DOHH2 (cell line): ENCODE measurements around the gene RNF13.

ENCODE experiments used
- H3F3A ChIP-seq: fragments of 200-600 bp; sonication (generic), shearing (Covaris generic); 2 replicates; pipeline ENCODE4 v1.6.0; 2016; ENCODE audit warnings: antibody characterized with exemption, mild to moderate bottlenecking; ENCODE audit not compliant: control insufficient read depth, insufficient read depth
- H3K27ac ChIP-seq: fragments of 200-600 bp; sonication (generic); 2 replicates; pipeline ENCODE4 v1.5.1; 2014; ENCODE audit warnings: low read depth, mild to moderate bottlenecking, low read length, moderate library complexity
- H3K27me3 ChIP-seq: fragments of 200-600 bp; sonication (generic); 2 replicates; pipeline ENCODE4 v1.6.1; 2014; ENCODE audit warnings: mild to moderate bottlenecking, low read length, mixed read lengths; ENCODE audit not compliant: control insufficient read depth
- H3K36me3 ChIP-seq: fragments of 200-600 bp; sonication (generic); 2 replicates; pipeline ENCODE4 v1.6.1; 2014; ENCODE audit warnings: mild to moderate bottlenecking, low read length, moderate library complexity, mixed read lengths; ENCODE audit not compliant: control insufficient read depth
- H3K4me1 ChIP-seq: fragments of 200-600 bp; sonication (generic); 2 replicates; pipeline ENCODE4 v1.6.1; 2014; ENCODE audit warnings: mild to moderate bottlenecking, low read length, mixed read lengths; ENCODE audit not compliant: control insufficient read depth
- H3K4me2 ChIP-seq: fragments of 200-600 bp; sonication (generic); 2 replicates; pipeline ENCODE4 v1.6.0; 2014; ENCODE audit warnings: mild to moderate bottlenecking, low read length, moderate library complexity
- H3K4me3 ChIP-seq: fragments of 200-600 bp; sonication (generic); 2 replicates; pipeline ENCODE4 v1.5.1; 2014; ENCODE audit warnings: mild to moderate bottlenecking, low read length, mixed read lengths
- H3K79me2 ChIP-seq: fragments of 200-600 bp; sonication (generic); 2 replicates; pipeline ENCODE4 v1.6.1; 2014; ENCODE audit warnings: mild to moderate bottlenecking, low read length, mixed read lengths; ENCODE audit not compliant: control insufficient read depth
- H3K9me2 ChIP-seq: fragments of 200-600 bp; sonication (generic); replicated peaks from 2 replicates; pipeline ENCODE4 v1.6.1; 2014; ENCODE audit warnings: mild to moderate bottlenecking, low read length, mixed read lengths; ENCODE audit not compliant: control insufficient read depth
- H3K9me3 ChIP-seq: fragments of 200-600 bp; sonication (generic); 2 replicates; pipeline ENCODE4 v1.6.1; 2014; ENCODE audit warnings: antibody characterized with exemption, low read length, mixed read lengths; ENCODE audit not compliant: control insufficient read depth, insufficient read depth
- H4K20me1 ChIP-seq: fragments of 200-600 bp; sonication (generic); 2 replicates; pipeline ENCODE4 v1.6.0; 2014; ENCODE audit warnings: low read depth, mild to moderate bottlenecking, antibody characterized with exemption, low read length, moderate library complexity; ENCODE audit not compliant: control insufficient read depth, insufficient read depth
- EZH2phosphoT487 ChIP-seq: fragments of 200-600 bp; sonication (generic); IDR thresholded peaks from 2 replicates; pipeline ENCODE4 v1.6.1; 2017; ENCODE audit warnings: borderline replicate concordance, mild to moderate bottlenecking, antibody characterized with exemption, low read length, moderate library complexity, mixed read lengths
- TF ChIP-seq, protein P1 (sequence below): fragments of 200-600 bp; sonication (generic); IDR thresholded peaks from one replicate; pipeline ENCODE4 v1.5.1; 2014; ENCODE audit warnings: antibody characterized with exemption, mild to moderate bottlenecking, low read depth, low read length; ENCODE audit not compliant: poor library complexity, severe bottlenecking

Gene RNF13

GRCh38 chr3:149895769-149896168, 82.8 kb downstream of the RNF13 start:
- Histone ChIP-seq H3K4me1 (no peaks in the 10 kb centered on the region), H3K27me3 (no peaks in the 10 kb centered on the region), H3K27ac (no peak overlapping the region), H3K79me2 (no peaks in the 10 kb centered on the region), H4K20me1 (no peaks in the 10 kb centered on the region), H3K9me2 (no peaks in the 10 kb centered on the region), H3K36me3 (peaks cover 8% of the 10 kb centered on the region; the same call in 1 of the 2 replicates), H3K4me3 (no peak overlapping the region), H3K9me3 (no peaks in the 10 kb centered on the region), H3K4me2 (no peak overlapping the region), H3F3A (no peaks in the 10 kb centered on the region)
- TF ChIP-seq, protein P1, sequence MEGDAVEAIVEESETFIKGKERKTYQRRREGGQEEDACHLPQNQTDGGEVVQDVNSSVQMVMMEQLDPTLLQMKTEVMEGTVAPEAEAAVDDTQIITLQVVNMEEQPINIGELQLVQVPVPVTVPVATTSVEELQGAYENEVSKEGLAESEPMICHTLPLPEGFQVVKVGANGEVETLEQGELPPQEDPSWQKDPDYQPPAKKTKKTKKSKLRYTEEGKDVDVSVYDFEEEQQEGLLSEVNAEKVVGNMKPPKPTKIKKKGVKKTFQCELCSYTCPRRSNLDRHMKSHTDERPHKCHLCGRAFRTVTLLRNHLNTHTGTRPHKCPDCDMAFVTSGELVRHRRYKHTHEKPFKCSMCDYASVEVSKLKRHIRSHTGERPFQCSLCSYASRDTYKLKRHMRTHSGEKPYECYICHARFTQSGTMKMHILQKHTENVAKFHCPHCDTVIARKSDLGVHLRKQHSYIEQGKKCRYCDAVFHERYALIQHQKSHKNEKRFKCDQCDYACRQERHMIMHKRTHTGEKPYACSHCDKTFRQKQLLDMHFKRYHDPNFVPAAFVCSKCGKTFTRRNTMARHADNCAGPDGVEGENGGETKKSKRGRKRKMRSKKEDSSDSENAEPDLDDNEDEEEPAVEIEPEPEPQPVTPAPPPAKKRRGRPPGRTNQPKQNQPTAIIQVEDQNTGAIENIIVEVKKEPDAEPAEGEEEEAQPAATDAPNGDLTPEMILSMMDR, result no peak
- TF ChIP-seq EZH2phosphoT487, result no peak

- Histone ChIP-seq H3F3A (no peaks in the 10 kb centered on the region), H3K4me1 (no peaks in the 10 kb centered on the region), H3K36me3 (peaks cover 8% of the 10 kb centered on the region; the same call in 1 of the 2 replicates), H3K4me2 (no peak overlapping the region), H3K4me3 (no peak overlapping the region), H3K27ac (no peak overlapping the region), H4K20me1 (no peaks in the 10 kb centered on the region), H3K9me2 (no peaks in the 10 kb centered on the region), H3K9me3 (no peaks in the 10 kb centered on the region), H3K27me3 (no peaks in the 10 kb centered on the region), H3K79me2 (no peaks in the 10 kb centered on the region)
- TF ChIP-seq EZH2phosphoT487, result no peak
- TF ChIP-seq, protein P1, result no peak
Observed at GRCh38 chr3:149898771-149899170, 85.8 kb downstream of the RNF13 start.

GRCh38 chr3:149900322-149900721, 87.3 kb downstream of the RNF13 start:
- Histone ChIP-seq H3K27ac (no peak overlapping the region), H4K20me1 (no peaks in the 10 kb centered on the region)
- TF ChIP-seq, protein P1, result no peak
- no peak for TF ChIP-seq EZH2phosphoT487

More at GRCh38 chr3:149900322-149900721, 87.3 kb downstream of the RNF13 start:
- no peaks in the 10 kb centered on the region for H3K79me2 ChIP-seq
- no peaks in the 10 kb centered on the region for H3K4me1 ChIP-seq
- no peak overlapping the region for H3K4me2 ChIP-seq
- H3K4me3 ChIP-seq, result no peak overlapping the region
- H3K27me3 ChIP-seq, result no peaks in the 10 kb centered on the region
- H3K9me2 ChIP-seq, result no peaks in the 10 kb centered on the region
- peaks cover 8% of the 10 kb centered on the region; the same call in 1 of the 2 replicates for H3K36me3 ChIP-seq
- H3K9me3 ChIP-seq, result no peaks in the 10 kb centered on the region
- no peaks in the 10 kb centered on the region for H3F3A ChIP-seq
